Panc1 (cell line): Measurements from ENCODE around the gene LOXL4. TPM values are rescaled to one million over a fixed set of nuclear protein-coding genes. Genes with fewer than 3 reads are reported as not detected.

Experiments used
- ATAC-seq: fragments of 200-7000 bp; cut with Tn5 transposase; 2 replicates; pipeline ENCODE4 v1.9.1; 2020; ENCODE audit warnings: mild to moderate bottlenecking, moderate library complexity
- BruUV-seq: library from RNA; stranded (reverse); fragments of 400-500 nt; replicated peaks from 2 replicates; lab custom pipeline; 2021; lab: Mats Ljungman, UMichigan
- CTCF ChIA-PET: fragments of 300-600 bp; sonication (Branson Sonifier 250); formaldehyde crosslinking; loops from one replicate; lab custom pipeline; 2022; ENCODE audit warnings: antibody characterized with exemption; lab: Charles Lee
- POLR2A ChIA-PET: fragments of 300-600 bp; sonication (Branson Sonifier 250); formaldehyde crosslinking; loops from one replicate; lab custom pipeline; 2022; ENCODE audit warnings: antibody characterized with exemption; lab: Charles Lee
- DNase-seq: peaks from one replicate; pipeline ENCODE4 v3.0.0-alpha.2; 2010; ENCODE audit warnings: low read depth, low spot score
- H3K27ac ChIP-seq: 2 replicates; pipeline ENCODE4 v1.5.1; 2011; ENCODE audit warnings: mild to moderate bottlenecking, low read length, inconsistent platforms
- H3K27me3 ChIP-seq: fragments of 200-500 bp; sonication (Bioruptor generic); 2 replicates; pipeline ENCODE4 v1.6.0; 2014; ENCODE audit warnings: low read length, inconsistent platforms; ENCODE audit not compliant: control insufficient read depth, insufficient read depth
- H3K36me3 ChIP-seq: fragments of 200-500 bp; sonication (Bioruptor generic); 2 replicates; pipeline ENCODE4 v1.5.1; 2014; ENCODE audit warnings: inconsistent platforms, mild to moderate bottlenecking, low read length, moderate library complexity; ENCODE audit not compliant: control insufficient read depth, insufficient read depth
- H3K4me1 ChIP-seq: 2 replicates; pipeline ENCODE4 v1.5.1; 2011; ENCODE audit warnings: inconsistent platforms, mild to moderate bottlenecking, low read length, moderate library complexity; ENCODE audit not compliant: control insufficient read depth, insufficient read depth
- H3K4me3 ChIP-seq, 2 experiments: 2 replicates each; pipeline ENCODE4 v1.5.1; 2011 to 2012; ENCODE audit warnings: low read depth in 2 of 2, low read length in 2 of 2, mild to moderate bottlenecking in 2 of 2, inconsistent platforms in 1 of 2, moderate library complexity in 1 of 2
- H3K9me3 ChIP-seq: fragments of 200-500 bp; sonication (Bioruptor generic); 2 replicates; pipeline ENCODE4 v1.5.1; 2014; ENCODE audit warnings: low read depth, mild to moderate bottlenecking, inconsistent platforms, low read length, moderate library complexity; ENCODE audit not compliant: control insufficient read depth, insufficient read depth
- POLR2AphosphoS5 ChIP-seq: IDR thresholded peaks from 2 replicates; pipeline ENCODE4 v1.6.1; 2012; ENCODE audit warnings: mild to moderate bottlenecking, low read depth, low read length, moderate library complexity
- SIN3A ChIP-seq: IDR thresholded peaks from 2 replicates; pipeline ENCODE4 v1.6.1; 2012; ENCODE audit warnings: low read depth, mild to moderate bottlenecking, low read length, moderate library complexity, borderline replicate concordance; ENCODE audit not compliant: insufficient read depth
- TCF7L2 ChIP-seq: IDR thresholded peaks from 2 replicates; pipeline ENCODE4 v1.6.1; 2011; ENCODE audit warnings: mild to moderate bottlenecking, low read depth, low read length, inconsistent platforms
- in situ Hi-C: cut with HindIII; loops from 2 replicates; pipeline ENCODE4 v1.10.0; 2016; ENCODE audit warnings: low sequenced_read_pairs, low pct_unique_long_range_greater_than_20kb
- intact Hi-C: fragments of 100-400 bp; cut with micrococcal nuclease; formaldehyde crosslinking; loops from one replicate; pipeline ENCODE4 v1.10.0; 2022; ENCODE audit not compliant: unreplicated experiment
- total RNA-seq: library from RNA; stranded (reverse); gene quantifications from one replicate; pipeline ENCODE4 v1.2.1, GENCODE V29; 2021; ENCODE audit not compliant: unreplicated experiment
- TF ChIP-seq, protein P1 (sequence below): fragments of 450-650 bp; IDR thresholded peaks from 2 replicates; pipeline ENCODE4 v1.5.1; 2017; ENCODE audit warnings: mild to moderate bottlenecking
- TF ChIP-seq, protein P2 (sequence below), 2 experiments: IDR thresholded peaks; 2 replicates each; pipeline ENCODE4 v1.6.1; 2011 to 2012; ENCODE audit warnings: low read depth in 2 of 2, control low read depth in 1 of 2, low read length in 1 of 2, mild to moderate bottlenecking in 1 of 2, moderate library complexity in 1 of 2; ENCODE audit not compliant: insufficient read depth in 1 of 2

Gene LOXL4
- total RNA-seq, 1 experiment from 2014 or later = 17.7 TPM

DNA sequence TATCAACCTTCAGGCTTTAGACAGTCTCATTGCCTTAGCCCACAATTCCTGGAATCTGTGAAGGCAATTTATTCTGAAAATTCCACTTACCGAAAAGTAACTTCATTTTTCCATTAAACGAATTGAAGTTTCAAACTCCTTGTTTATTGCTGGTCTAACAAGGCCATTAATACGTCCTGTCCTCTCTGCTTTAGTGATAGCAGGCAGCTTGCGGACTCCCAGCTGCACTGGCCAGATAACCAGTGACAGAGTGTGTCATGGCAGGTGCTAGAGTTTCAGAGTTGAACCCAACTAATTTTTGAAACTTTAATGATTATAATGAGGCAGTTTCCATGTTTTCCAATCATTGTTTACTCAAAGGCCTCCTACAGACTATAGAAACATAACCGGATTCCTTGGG is 31.1 kb downstream of the LOXL4 start:
- ChIA-PET CTCF (no interaction called here), POLR2A (no interaction called here)
- H3K4me1 ChIP-seq = no peaks in the 10 kb centered on the region
- H3K9me3 ChIP-seq = no peaks in the 10 kb centered on the region
- in situ Hi-C loops (no loop called here), intact Hi-C loops (no loop called here)
- H3K27ac ChIP-seq = no peak overlapping the region
- no TSS peak for BruUV-seq
- no peaks in the 10 kb centered on the region for H3K27me3 ChIP-seq
- H3K36me3 ChIP-seq = peaks cover 12% of the 10 kb centered on the region
- no peak overlapping the region for H3K4me3 ChIP-seq
- ATAC-seq (no peak), DNase-seq (no peak)
- TF ChIP-seq, protein P1, sequence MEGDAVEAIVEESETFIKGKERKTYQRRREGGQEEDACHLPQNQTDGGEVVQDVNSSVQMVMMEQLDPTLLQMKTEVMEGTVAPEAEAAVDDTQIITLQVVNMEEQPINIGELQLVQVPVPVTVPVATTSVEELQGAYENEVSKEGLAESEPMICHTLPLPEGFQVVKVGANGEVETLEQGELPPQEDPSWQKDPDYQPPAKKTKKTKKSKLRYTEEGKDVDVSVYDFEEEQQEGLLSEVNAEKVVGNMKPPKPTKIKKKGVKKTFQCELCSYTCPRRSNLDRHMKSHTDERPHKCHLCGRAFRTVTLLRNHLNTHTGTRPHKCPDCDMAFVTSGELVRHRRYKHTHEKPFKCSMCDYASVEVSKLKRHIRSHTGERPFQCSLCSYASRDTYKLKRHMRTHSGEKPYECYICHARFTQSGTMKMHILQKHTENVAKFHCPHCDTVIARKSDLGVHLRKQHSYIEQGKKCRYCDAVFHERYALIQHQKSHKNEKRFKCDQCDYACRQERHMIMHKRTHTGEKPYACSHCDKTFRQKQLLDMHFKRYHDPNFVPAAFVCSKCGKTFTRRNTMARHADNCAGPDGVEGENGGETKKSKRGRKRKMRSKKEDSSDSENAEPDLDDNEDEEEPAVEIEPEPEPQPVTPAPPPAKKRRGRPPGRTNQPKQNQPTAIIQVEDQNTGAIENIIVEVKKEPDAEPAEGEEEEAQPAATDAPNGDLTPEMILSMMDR = no peak
- TF ChIP-seq TCF7L2 (no peak), SIN3A (no peak), POLR2AphosphoS5 (no peak)
- TF ChIP-seq, protein P2, sequence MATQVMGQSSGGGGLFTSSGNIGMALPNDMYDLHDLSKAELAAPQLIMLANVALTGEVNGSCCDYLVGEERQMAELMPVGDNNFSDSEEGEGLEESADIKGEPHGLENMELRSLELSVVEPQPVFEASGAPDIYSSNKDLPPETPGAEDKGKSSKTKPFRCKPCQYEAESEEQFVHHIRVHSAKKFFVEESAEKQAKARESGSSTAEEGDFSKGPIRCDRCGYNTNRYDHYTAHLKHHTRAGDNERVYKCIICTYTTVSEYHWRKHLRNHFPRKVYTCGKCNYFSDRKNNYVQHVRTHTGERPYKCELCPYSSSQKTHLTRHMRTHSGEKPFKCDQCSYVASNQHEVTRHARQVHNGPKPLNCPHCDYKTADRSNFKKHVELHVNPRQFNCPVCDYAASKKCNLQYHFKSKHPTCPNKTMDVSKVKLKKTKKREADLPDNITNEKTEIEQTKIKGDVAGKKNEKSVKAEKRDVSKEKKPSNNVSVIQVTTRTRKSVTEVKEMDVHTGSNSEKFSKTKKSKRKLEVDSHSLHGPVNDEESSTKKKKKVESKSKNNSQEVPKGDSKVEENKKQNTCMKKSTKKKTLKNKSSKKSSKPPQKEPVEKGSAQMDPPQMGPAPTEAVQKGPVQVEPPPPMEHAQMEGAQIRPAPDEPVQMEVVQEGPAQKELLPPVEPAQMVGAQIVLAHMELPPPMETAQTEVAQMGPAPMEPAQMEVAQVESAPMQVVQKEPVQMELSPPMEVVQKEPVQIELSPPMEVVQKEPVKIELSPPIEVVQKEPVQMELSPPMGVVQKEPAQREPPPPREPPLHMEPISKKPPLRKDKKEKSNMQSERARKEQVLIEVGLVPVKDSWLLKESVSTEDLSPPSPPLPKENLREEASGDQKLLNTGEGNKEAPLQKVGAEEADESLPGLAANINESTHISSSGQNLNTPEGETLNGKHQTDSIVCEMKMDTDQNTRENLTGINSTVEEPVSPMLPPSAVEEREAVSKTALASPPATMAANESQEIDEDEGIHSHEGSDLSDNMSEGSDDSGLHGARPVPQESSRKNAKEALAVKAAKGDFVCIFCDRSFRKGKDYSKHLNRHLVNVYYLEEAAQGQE (IDR thresholded peaks at IDR 0.05; ENCODE audit: insufficient read depth in 1 of 2, low read depth in 2 of 2, low read length in 1 of 2) = no peak

DNA sequence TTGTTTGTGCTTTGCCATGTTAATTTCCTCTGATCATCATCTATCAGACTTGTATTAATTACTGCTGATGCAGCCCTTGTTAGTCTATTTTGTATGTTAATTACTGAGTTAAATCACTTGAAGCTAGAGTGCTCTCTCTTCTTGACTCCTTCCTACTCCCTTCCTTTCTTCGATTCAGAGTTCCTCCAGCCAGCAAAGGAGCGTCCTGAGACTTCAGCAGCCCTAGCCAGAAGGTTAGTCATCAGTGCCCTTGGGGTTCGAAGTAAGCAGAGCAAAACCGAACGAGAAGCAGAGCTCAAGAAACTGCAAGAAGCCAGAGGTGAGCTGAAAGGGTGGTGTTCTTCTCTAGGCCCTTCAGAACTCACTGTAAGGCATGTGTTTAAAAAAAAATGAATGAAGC is 32.1 kb downstream of the LOXL4 start:
- no peak for DNase-seq
- ATAC-seq = no peak
- BruUV-seq = no TSS peak
- no peaks in the 10 kb centered on the region for H3K27me3 ChIP-seq
- TF ChIP-seq, protein P1 = no peak
- TF ChIP-seq POLR2AphosphoS5 = no peak
- TF ChIP-seq SIN3A = no peak
- no peak for TF ChIP-seq TCF7L2
- TF ChIP-seq, protein P2 (IDR thresholded peaks at IDR 0.05; ENCODE audit: insufficient read depth in 1 of 2, low read depth in 2 of 2, low read length in 1 of 2) = no peak
- ChIA-PET CTCF (no interaction called here), POLR2A (no interaction called here)
- intact Hi-C loops = no loop called here
- in situ Hi-C loops = no loop called here
- no peaks in the 10 kb centered on the region for H3K9me3 ChIP-seq
- no peak overlapping the region for H3K4me3 ChIP-seq
- H3K36me3 ChIP-seq = peaks cover 12% of the 10 kb centered on the region
- no peak overlapping the region for H3K27ac ChIP-seq
- H3K4me1 ChIP-seq = no peaks in the 10 kb centered on the region
